Fibroblast of skin of right quadriceps (primary cell): ENCODE data around the gene GJA4.
A peak's percentile ranks its signal among the peaks of the same experiment; 100 is the strongest.

ENCODE experiments used
- DNase-seq: peaks from one replicate; pipeline ENCODE4 v3.0.0-alpha.2; 2013

The GJA4 gene

DNA sequence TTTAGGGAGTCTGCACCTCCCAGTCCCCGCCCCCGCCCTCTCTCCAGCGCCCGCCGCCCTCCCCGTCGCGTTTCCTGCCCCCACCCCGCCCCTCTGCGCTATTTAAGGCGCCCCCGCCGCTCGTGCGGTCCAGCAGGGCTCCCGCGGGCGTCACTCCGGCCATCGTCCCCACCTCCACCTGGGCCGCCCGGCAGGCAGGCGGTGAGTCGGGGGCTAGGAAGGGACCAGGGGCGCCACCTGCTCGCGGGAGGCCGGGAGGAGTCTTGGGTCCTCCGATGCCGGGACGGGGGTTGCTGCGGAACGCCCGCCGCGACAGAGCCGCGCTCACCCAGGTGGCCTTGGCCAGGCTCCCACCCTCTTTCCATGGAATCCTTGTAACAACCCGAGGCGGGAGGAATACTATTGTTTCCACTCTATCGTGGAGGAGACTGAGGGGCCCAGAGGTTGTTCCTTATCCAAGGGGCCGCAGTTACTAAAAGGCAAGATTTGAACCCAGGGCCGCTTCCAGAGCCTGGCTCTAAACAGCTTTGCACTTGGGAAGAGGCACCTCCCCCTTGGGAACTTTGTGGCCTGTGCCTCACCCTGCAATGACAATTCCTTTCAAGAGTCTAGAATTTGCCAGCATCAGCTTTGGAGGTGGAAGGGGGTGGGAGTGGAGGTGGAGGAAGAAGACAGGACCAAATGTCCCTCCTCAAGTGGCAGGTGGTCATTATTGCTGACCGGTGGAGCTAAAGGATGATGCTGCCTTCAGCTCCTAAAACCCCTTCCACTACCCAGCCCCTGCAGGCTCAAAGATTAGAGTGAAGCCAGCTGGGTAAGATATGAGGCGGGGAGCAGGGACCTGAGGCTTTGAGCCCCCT is at the start of gene GJA4:
Gene GJA4, plus strand, starts transcription at position 132 of the 860 bp plus-strand sequence. CDS start 1,215 bp downstream, outside the sequence.
- DNase-seq: no peak

DNA sequence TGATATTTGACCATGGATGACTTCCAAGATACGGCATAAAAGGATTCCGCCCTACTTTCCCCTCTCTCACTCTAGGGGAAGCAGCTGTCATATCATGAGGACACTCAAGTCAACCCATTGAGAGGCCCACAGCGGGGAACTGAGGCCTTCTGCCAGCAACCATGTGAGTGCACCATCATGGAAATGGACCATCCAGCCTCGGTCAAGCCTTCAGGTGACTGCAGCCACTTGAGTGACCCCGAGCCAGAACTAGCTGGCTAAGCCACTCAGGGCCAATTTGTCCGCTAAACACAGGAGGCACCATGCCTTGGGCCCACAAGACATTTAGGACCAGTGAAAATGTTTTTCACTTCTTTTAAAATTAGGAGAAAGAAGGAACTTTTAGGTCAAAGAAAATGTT is 49.0 kb upstream of the GJA4 start:
- DNase-seq: peak; percentile 8

DNA sequence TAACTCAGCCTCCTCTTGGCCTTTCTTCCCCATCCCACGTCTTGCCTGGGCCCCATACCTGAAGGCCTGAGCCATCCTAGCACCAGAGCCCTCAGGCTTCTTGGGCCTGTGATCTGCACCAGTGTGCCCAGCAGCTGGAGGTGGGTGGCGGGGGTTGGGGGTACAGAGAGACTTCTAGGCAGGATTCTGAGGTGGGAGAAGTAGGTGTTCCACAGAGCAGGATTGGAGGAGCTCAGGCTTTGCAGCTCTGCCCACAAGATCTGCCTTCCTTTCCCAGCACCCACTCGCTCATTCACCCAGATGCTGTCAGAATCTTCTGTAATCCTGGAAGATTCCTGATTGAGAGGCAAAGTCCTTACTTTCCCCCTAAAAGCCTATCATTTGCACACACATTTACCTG is 47.9 kb upstream of the GJA4 start:
- no peak for DNase-seq

DNA sequence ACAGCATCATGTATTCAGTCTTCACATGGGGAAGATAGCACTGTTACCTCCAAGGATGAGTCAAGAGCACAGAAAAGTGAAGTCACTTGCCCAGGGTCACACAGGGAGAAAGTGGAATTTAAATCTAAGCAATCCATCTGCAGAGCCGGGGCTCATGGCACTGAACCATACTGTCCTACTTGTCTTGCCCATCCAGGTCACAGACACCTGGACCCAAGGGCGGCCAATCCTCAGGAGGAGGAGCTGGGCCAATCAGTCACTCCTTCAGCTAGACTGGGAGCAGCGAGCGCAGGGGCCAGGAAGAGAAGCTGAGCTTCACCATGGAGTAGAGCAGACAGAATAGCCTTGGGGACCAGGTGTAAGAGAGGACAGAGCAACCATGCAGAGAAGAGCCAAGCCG is 47.1 kb upstream of the GJA4 start:
- no peak for DNase-seq

DNA sequence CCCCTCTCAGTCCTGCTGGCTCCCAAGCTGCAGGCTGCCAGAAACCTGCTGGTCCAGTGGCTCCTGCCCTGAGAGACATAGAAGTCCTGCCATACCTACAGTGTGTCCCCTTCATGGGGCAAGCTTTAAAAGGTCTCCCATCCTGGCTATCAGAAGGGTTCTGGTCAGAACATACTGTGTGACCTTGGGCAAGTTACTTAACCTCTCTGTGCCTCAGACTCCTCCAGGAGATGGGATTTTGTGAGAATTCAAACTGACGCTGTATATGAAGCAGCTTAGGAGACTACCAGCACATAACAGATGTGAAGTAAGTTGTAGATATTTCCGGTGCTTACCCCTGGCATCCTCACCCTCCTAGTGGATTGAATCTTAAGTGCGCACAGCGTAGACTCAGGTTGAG is 46.7 kb upstream of the GJA4 start:
- no peak for DNase-seq

DNA sequence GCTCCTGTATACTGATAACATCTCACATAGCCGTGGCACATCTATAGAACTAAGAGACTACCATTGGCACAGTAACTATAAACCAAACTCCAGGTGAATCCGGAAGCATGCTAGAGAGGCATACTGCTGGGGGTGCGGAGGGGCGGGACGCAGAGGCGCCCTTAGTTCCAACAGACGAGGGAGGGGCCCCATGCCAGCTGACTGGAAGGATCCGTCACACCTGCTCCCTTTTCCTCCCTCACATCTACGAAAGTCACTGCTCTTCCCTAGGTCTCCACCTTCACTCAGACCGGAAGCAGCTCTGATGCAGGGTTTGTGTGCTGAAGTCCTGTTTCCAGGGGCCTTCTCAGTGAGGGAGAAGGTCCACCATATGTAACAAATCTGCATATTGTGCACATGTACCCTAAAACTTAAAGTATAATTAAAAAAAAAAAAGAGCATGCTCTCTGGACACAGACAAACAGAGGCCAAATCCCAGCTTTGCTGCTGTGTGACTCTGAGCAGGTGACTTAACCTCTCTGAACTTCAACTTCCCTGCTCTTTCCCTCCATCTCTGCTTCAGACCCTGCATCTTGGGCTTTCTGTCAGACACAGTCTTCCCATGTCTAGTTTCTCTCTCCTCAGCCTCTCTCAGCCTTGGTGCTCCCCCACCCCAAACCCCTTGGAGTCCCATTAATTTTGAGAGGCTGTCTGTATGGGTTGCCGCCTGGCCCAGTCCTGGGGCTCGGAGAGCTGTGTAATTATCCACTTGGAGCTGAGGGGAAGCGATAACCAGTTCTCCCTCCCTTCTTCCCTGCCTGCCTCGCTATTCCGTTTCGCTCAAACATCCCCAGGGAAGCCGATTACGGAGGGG is 45.8 kb upstream of the GJA4 start:
- no peak for DNase-seq

DNA sequence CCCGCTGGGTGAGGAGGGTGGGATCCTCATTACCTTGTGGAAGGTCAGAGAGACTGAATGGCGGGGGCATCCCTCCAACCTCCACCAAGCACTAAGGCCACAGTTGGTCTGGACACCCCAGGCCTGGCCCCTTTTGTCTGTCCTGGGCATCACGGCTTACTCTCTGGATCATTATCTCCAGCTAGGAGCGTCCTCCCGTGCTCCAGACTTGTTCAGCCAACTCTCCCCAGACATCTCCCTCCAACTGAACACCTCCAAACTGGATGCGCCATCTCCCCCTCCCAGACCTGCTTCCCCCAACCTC is 45.2 kb upstream of the GJA4 start:
- no peak for DNase-seq

DNA sequence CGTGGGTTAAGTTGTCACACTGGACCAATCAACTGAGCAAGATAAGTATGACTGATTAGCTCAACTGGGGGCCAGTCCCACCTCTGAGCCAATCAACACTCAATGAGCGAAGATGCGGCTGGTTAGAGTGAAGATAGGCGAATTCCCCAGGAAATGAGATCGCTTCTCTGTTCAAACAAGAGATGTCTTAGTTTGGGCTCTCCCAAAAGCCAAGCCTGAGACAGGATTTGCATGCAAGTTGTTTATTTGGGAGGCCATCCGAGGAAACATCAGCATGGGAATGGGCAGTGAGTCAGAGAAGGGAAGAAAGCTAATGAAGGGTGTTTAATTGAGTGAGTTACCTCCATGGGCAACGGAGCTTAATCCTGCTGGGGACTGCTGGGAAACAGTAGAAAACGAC is 42.8 kb upstream of the GJA4 start:
- DNase-seq: no peak

DNA sequence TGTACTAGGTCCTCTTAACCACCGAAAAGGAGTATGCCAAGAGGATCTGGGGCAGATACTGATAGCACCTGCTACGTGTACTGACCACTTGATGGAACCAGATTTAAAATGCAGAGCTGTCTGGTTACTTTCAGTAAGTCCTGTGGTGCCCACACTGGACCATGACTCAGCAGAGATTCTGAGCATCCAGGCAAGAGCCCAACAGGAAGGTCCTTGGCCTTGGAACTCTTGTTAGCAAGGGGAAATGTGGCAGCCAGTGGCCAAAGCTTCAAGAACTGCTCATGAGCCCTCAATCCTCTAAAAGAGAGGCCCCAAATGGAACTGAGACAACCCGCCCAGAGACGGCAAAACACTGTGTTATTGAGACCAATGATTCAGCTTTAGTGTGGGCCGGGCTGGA is 42.2 kb upstream of the GJA4 start:
- DNase-seq: no peak

DNA sequence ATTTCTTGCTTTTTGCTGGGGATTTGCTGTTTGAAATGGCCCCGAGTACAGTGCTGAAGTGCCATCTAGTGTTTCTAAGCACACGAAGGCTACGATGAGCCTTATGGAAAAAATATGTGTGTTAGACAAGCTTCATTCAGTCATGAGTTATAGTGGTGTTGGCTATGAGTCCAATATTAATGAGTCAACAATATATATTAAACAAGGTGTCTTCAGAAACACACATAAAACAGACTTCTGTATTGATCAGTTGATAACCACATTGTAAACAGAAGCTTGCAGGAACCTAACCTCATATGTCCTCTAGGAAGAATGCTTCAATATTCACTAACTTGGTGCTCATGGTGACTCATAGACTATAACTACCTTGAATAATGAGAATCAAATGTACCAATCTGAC is 39.6 kb upstream of the GJA4 start:
- no peak for DNase-seq

DNA sequence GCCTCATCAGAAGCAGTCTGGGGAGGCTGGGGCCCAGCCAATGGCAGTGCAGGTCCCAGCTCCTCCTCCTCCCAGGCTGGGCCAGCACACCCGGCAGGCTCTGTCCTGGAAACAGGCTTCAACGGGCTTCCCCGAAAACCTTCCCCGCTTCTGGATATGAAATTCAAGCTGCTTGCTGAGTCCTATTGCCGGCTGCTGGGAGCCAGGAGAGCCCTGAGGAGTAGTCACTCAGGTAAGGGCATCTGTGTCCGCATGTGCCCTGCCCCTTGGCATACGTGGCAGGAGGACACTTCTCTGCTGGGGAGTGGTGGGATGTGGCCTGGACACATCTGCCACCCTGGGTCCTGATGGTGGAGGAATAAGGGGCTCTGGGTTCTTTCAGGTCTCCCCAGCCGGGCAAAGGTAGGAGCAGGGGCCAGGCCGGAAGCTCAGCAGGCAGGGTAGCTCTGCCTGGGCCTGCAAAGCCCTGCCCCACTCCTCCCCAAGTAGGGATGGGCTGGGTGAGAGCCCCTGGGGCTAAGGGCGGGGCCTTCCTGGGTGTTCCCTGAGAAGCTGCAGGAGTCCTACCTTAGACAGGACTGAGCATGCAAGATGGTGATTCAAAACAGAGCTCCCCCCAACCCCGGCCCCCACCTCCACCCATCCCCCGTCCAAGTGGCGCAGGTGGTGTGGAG is 37.7 kb upstream of the GJA4 start, which contains the start of gene GJB5:
Gene GJB5, plus strand, starts transcription at position 84 of the 674 bp plus-strand sequence. CDS start 2,284 bp downstream, outside the sequence.
- no peak for DNase-seq

DNA sequence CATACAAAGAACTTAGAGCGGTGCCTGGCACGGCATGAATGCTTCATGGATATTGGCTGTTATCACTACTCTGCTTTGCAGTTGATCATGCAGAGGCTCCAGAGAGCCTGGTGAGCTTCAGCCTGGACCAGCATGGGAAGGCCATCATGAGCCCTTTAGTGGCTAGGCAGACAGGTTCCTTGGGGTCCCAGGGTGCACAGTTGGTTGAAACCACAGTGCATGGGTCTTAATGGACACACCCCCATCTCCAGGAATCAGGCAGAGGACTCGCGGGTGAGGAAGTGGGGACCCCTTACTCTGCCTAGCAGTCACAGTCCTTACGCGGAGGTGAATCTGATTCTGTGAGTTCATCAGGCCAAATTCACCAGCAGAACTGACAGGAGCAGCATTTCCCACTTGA is 36.8 kb upstream of the GJA4 start:
- DNase-seq: no peak

DNA sequence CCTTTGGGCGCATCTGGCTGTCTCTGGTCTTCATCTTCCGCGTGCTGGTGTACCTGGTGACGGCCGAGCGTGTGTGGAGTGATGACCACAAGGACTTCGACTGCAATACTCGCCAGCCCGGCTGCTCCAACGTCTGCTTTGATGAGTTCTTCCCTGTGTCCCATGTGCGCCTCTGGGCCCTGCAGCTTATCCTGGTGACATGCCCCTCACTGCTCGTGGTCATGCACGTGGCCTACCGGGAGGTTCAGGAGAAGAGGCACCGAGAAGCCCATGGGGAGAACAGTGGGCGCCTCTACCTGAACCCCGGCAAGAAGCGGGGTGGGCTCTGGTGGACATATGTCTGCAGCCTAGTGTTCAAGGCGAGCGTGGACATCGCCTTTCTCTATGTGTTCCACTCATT is 35.4 kb upstream of the GJA4 start:
- DNase-seq: no peak

DNA sequence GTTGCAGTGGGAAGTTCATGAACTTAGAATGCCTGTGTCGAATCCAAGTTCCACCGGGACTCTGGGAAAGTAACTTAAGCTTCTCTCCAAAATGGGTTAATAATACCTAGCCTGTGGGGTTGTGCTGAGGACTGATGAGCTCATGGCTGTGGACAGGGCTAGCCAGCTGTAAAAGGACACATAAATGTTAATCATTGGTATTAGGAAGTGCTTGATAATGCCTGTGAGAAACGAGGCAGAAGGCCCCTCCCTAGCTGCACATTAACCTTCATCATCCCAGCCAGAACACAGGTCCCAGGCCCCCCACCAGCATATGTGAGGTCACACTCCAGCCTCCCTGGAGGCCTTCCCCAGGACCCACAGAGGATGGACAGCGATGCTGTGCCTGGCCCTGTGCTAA is 34.0 kb upstream of the GJA4 start:
- DNase-seq: no peak

DNA sequence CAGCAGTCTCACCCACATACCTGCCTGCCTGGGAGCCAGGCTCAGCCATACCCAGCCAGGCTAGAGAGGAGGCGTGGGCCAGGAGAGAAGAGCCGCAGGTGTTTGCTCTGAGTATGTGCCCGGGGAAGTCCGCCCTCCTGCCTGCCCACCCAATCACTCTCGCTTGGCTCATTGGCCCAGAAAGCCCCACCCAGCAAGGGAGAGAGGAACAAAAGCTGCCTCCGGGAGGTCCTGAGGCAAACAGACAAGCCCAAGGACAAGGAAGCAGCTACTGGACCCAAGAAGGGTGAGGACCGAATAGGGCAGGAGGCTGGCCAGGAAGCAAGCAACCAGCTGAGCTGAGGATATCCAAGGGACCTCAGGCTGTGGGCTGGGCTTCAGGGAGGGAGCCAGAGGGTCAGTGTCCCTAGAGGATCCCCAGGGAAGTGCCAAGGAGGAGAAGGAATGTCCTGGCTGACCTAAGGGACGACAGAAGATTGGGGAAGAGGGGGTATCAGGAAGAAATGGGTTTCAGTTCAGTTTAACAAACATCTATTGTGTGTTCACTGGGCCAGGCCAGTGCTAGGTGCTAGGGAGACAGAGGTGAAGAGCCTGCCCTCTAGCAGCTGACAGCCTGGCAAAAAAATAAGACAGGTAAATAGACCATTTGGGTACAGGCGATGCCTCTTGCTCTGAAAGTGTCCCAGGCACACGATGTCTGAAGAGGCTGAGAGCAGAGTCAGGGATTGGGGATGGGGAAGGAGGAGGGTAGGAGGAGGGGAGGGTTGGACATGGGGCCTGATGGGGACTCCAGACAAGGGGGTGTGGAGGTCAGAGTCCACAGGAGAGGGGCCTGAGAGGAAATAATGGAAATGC is 33.1 kb upstream of the GJA4 start, which contains the start of gene GJB4:
Gene GJB4, plus strand, starts transcription at position 238 of the 855 bp plus-strand sequence. CDS start 1,515 bp downstream, outside the sequence.
- DNase-seq: no peak

DNA sequence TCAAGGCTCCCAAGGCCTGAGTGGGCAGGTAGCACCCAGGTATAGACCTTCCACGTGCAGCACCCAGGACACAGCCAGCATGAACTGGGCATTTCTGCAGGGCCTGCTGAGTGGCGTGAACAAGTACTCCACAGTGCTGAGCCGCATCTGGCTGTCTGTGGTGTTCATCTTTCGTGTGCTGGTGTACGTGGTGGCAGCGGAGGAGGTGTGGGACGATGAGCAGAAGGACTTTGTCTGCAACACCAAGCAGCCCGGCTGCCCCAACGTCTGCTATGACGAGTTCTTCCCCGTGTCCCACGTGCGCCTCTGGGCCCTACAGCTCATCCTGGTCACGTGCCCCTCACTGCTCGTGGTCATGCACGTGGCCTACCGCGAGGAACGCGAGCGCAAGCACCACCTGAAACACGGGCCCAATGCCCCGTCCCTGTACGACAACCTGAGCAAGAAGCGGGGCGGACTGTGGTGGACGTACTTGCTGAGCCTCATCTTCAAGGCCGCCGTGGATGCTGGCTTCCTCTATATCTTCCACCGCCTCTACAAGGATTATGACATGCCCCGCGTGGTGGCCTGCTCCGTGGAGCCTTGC is 31.5 kb upstream of the GJA4 start:
- no peak for DNase-seq

DNA sequence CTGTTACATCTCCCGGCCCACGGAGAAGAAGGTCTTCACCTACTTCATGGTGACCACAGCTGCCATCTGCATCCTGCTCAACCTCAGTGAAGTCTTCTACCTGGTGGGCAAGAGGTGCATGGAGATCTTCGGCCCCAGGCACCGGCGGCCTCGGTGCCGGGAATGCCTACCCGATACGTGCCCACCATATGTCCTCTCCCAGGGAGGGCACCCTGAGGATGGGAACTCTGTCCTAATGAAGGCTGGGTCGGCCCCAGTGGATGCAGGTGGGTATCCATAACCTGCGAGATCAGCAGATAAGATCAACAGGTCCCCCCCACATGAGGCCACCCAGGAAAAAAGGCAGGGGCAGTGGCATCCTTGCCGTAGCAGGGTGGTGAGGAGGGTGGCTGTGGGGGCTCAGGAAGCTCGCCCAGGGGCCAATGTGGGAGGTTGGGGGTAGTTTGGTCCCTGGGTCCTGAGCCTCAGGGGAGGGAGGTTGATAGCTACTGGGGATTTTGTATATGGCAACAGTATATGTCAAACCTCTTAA is 31.0 kb upstream of the GJA4 start:
- no peak for DNase-seq

DNA sequence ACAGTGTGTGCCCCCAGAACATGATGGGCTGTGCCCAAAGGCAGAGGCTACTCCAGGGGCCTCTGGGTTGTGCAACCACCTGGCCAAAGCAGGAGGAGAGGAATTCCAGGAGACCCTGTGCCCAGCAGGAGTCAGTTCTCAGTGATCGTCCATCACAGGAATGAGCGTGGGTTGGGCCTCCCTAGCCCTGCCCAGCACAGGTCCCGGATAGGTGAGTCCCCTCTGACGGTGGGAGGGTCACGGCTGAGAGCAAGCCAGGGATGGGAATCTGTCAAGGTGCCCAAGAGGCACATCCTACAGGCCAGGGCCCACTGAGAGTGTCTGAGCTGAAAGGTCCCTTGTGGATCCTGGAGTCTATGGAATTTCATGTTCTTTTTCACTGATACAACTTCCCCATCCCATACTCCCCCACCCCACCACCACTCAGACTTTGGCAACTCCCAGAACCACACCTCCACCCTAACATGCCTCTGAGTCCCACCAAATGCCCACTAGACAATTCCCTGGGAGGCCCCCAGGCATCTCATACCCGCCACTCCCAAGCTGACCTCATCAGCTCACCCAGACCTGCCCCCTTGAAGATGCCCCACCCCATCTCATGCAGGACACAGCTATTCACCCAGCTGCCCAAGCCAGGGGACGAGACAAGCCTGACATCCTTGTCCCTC is 30.2 kb upstream of the GJA4 start:
- no peak for DNase-seq

DNA sequence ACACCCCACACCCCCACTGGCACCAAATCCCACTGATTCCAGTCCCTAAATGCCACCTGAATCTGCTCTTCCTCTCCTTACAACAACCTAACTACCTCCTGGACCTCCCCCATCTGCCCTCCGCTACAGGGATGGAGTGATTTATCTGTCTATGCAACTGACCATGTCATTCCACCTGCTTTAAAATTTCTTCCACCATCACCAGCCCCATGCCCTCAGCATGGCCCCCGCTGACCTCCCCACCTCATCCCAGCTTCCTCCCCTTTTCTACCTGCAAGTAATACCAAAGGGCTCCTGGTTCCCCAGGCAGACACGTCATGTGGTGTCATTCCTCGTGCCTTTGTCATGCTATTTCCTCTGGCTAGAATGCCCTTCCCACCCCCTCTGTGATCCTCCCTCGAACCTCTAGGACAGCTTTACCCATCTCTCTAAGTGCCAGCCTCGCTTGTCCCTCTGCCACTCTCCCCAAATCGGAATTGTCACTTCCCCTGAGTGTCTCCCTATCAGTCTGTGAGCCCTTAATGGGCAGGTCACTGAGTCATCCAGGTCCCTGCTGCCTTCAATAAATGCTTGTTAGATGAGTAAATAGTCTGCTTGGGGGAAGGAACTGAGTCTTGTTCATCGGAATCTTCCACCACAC is 29.5 kb upstream of the GJA4 start:
- peak; percentile 33 for DNase-seq

DNA sequence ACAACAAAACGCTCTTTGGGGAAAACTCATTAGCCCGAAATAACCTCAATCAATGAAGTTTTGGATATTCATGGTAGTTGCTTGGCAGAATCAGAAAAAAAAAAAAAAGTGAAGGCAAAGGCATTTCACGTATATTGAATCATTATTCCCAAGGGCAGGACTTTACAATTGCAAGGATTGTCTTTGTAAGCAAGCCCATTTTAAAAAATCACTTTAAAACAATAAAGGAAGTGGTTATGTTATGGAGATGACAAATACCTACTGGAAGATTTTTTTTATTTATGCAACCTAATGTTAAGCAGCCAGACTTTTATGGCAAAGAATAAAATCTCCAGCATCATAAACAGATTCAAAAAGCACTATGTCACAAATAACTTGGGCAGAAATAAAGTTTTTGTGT is 23.9 kb upstream of the GJA4 start:
- peak; percentile 5 for DNase-seq
